K562 (cell line): ENCODE measurements around the gene ITPR2. TPM values are rescaled to one million over a fixed set of nuclear protein-coding genes. Genes with fewer than 3 reads are reported as not detected.

Source experiments
- ATAC-seq: fragments of 200-7000 bp; cut with Tn5 transposase; 3 replicates; pipeline ENCODE4 v1.9.1; 2020; ENCODE audit warnings: moderate library complexity
- BruUV-seq: library from RNA; stranded (reverse); fragments of 400-500 nt; replicated peaks from 2 replicates; lab custom pipeline; 2021; lab: Mats Ljungman, UMichigan
- CTCF ChIA-PET: fragments of 300-600 bp; formaldehyde crosslinking; extraction: SDS; loops from one replicate; lab custom pipeline; 2021; ENCODE audit warnings: low intra/inter-chr PET ratio; lab: Yijun Ruan, JAX
- POLR2A ChIA-PET: fragments of 300-600, 350-650 bp; sonication (Branson Sonifier 250); formaldehyde crosslinking; extraction: SDS; loops from one replicate; lab custom pipeline; 2021; ENCODE audit warnings: antibody characterized with exemption, inconsistent platforms; lab: Yijun Ruan, JAX
- DNase-seq, 4 experiments: peaks; one replicate each; pipeline versions ENCODE4 v3.0.0 to v3.0.0-alpha.2; 2011 to 2018; ENCODE audit warnings: low spot score in 3 of 4, mixed read lengths in 3 of 4; ENCODE audit errors: extremely low read depth in 1 of 4
- FAIRE-seq: peaks from 2 replicates; lab custom pipeline; 2011; peaks lifted over from hg19 to GRCh38; lab: Jason Lieb, UNC
- H2AFZ ChIP-seq: 2 replicates; pipeline ENCODE4 v1.6.0; 2011; ENCODE audit warnings: low read depth, low read length, control low read depth, inconsistent platforms
- H3K27ac ChIP-seq: fragments of 200-600 bp; 3 replicates; pipeline ENCODE4 v1.8.0; 2011; ENCODE audit warnings: low read depth, mild to moderate bottlenecking, control low read depth, inconsistent platforms, low read length, moderate library complexity, mixed read lengths; ENCODE audit errors: extremely low read depth
- H3K27me3 ChIP-seq, 2 experiments: fragments of 300-600 bp in 1 of 2; 2 replicates in 1 of 2; 3 replicates in 1 of 2; pipeline versions ENCODE4 v1.6.0 to v1.8.0; 2011; ENCODE audit warnings: inconsistent platforms in 2 of 2, low read length in 2 of 2, mild to moderate bottlenecking in 1 of 2, mixed read lengths in 1 of 2, moderate library complexity in 1 of 2; ENCODE audit not compliant: control insufficient read depth in 2 of 2, insufficient read depth in 2 of 2
- H3K36me3 ChIP-seq: fragments of 300-600 bp; 3 replicates; pipeline ENCODE4 v1.8.0; 2011; ENCODE audit warnings: mild to moderate bottlenecking, low read length, inconsistent platforms; ENCODE audit not compliant: control insufficient read depth, insufficient read depth
- H3K4me1 ChIP-seq, 2 experiments: fragments of 200-600 bp in 1 of 2; replicated peaks in 1 of 2; 2 replicates in 1 of 2; 3 replicates in 1 of 2; pipeline versions ENCODE4 v1.5.1 to v1.8.0; 2011; ENCODE audit warnings: inconsistent platforms in 2 of 2, low read length in 2 of 2, mild to moderate bottlenecking in 1 of 2, mixed read lengths in 1 of 2, moderate library complexity in 1 of 2; ENCODE audit not compliant: control insufficient read depth in 2 of 2, insufficient read depth in 2 of 2
- H3K4me2 ChIP-seq: 2 replicates; pipeline ENCODE4 v1.6.1; 2011; ENCODE audit warnings: low read length, control low read depth, inconsistent platforms, mixed read lengths; ENCODE audit not compliant: insufficient read depth
- H3K4me3 ChIP-seq: fragments of 200-600 bp; sonication (generic), shearing (Covaris generic); 2 replicates; pipeline ENCODE4 v1.5.1; 2016; ENCODE audit warnings: control low read depth, inconsistent platforms
- H3K79me2 ChIP-seq: fragments of 200-600 bp; 3 replicates; pipeline ENCODE4 v1.8.0; 2011; ENCODE audit warnings: low read length, inconsistent platforms; ENCODE audit not compliant: control insufficient read depth, insufficient read depth
- H3K9ac ChIP-seq, 2 experiments: 2 replicates each; pipeline versions ENCODE4 v1.6.0 to v1.6.1; 2011; ENCODE audit warnings: low read depth in 2 of 2, low read length in 2 of 2, control low read depth in 1 of 2, inconsistent platforms in 1 of 2, mild to moderate bottlenecking in 1 of 2, mixed read lengths in 1 of 2; ENCODE audit not compliant: insufficient read depth in 1 of 2
- H3K9me1 ChIP-seq: one replicate; pipeline ENCODE4 v1.6.0; 2011; ENCODE audit warnings: inconsistent platforms, mild to moderate bottlenecking, low read length, moderate library complexity; ENCODE audit not compliant: control insufficient read depth, insufficient read depth
- H3K9me3 ChIP-seq: replicated peaks from 2 replicates; pipeline ENCODE4 v1.5.1; 2011; ENCODE audit warnings: low read depth, low read length, inconsistent platforms; ENCODE audit not compliant: control insufficient read depth, insufficient read depth
- H4K20me1 ChIP-seq: replicated peaks from 2 replicates; pipeline ENCODE4 v1.6.1; 2011; ENCODE audit warnings: low read length, inconsistent platforms, mixed read lengths; ENCODE audit not compliant: control insufficient read depth, insufficient read depth
- ATF3 ChIP-seq, 2 experiments: fragments of 450-650 bp in 1 of 2; sonication (generic) in 1 of 2; formaldehyde crosslinking in 1 of 2; IDR thresholded peaks in 1 of 2; conservative IDR thresholded peaks in 1 of 2; 2 replicates each; pipeline versions ENCODE4 v1.6.1 to v1.8.1; 2016 to 2023; ENCODE audit warnings: mild to moderate bottlenecking in 2 of 2, moderate library complexity in 2 of 2, inconsistent platforms in 1 of 2, missing genetic modification reagents in 1 of 2
- DEAF1 ChIP-seq: fragments of 450-650 bp; formaldehyde crosslinking; IDR thresholded peaks from 2 replicates; pipeline ENCODE4 v1.4.0; 2020; ENCODE audit warnings: mild to moderate bottlenecking, moderate library complexity
- EWSR1 ChIP-seq: fragments of 450-650 bp; IDR thresholded peaks from 2 replicates; pipeline ENCODE4 v1.6.1; 2018; ENCODE audit warnings: borderline replicate concordance, mild to moderate bottlenecking, low read depth, moderate library complexity; ENCODE audit not compliant: partially characterized antibody
- GTF2B ChIP-seq: IDR thresholded peaks from 2 replicates; pipeline ENCODE4 v1.6.1; 2011; ENCODE audit not compliant: insufficient read length; ENCODE audit errors: extremely low read depth
- HBP1 ChIP-seq: fragments of 450-650 bp; formaldehyde crosslinking; IDR thresholded peaks from 2 replicates; pipeline ENCODE4 v1.4.0; 2022; ENCODE audit warnings: missing genetic modification characterization
- ILK ChIP-seq: fragments of 450-650 bp; IDR thresholded peaks from 2 replicates; pipeline ENCODE4 v1.6.1; 2016; ENCODE audit warnings: missing genetic modification characterization, low read depth, mild to moderate bottlenecking, missing compliant biosample characterization, moderate library complexity, borderline replicate concordance
- KDM1A ChIP-seq, 2 experiments: fragments of 450-650 bp; IDR thresholded peaks; 2 replicates each; pipeline ENCODE4 v1.6.1; 2016; ENCODE audit warnings: mild to moderate bottlenecking in 2 of 2
- MBD2 ChIP-seq: sonication (generic); IDR thresholded peaks from 2 replicates; pipeline ENCODE4 v1.6.1; 2016; ENCODE audit warnings: low read depth, borderline replicate concordance
- MCM5 ChIP-seq: fragments of 450-650 bp; IDR thresholded peaks from 2 replicates; pipeline ENCODE4 v1.6.1; 2016; ENCODE audit warnings: low read depth
- NFATC3 ChIP-seq: fragments of 450-650 bp; IDR thresholded peaks from 2 replicates; pipeline ENCODE4 v1.6.1; 2017; ENCODE audit warnings: mild to moderate bottlenecking
- RBBP5 ChIP-seq: fragments of 200-600 bp; sonication (generic); IDR thresholded peaks from 2 replicates; pipeline ENCODE4 v1.6.1; 2012; ENCODE audit warnings: borderline replicate concordance, mild to moderate bottlenecking, low read length, control low read depth, inconsistent platforms; ENCODE audit not compliant: insufficient read depth, poor library complexity, severe bottlenecking
- ZHX1 ChIP-seq: fragments of 150-350 bp; conservative IDR thresholded peaks from 2 replicates; pipeline ENCODE4 v1.6.1; 2014; ENCODE audit warnings: low read length
- ZNF311 ChIP-seq: fragments of 250-450 bp; sonication (Bioruptor Pico); IDR thresholded peaks from 2 replicates; pipeline ENCODE4 v1.4.0; 2020; ENCODE audit warnings: mild to moderate bottlenecking, moderate library complexity
- ZZZ3 ChIP-seq: fragments of 450-650 bp; IDR thresholded peaks from 2 replicates; pipeline ENCODE4 v1.6.1; 2016; ENCODE audit warnings: antibody characterized with exemption, mild to moderate bottlenecking, moderate library complexity
- WGBS: fragments of 100-300 bp; shearing (Covaris generic); methylation state at CpG from one replicate; pipeline ENCODE4 v1.1.6; 2016; ENCODE audit warnings: low coverage, mixed read lengths; ENCODE audit not compliant: insufficient coverage; ENCODE audit errors: missing lambda C conversion rate; 5-methylcytosine and 5-hydroxymethylcytosine counted together
- in situ Hi-C: fragments of 300-500 bp; cut with MboI; formaldehyde crosslinking; loops from 4 replicates; pipeline ENCODE4 v1.15.0; 2018; ENCODE audit warnings: inconsistent platforms, mixed read lengths
- intact Hi-C: fragments of 100-400 bp; cut with micrococcal nuclease; formaldehyde crosslinking; loops from 2 replicates; pipeline ENCODE4 v1.14.2; 2022
- polyA plus RNA-seq, 8 experiments: library from polyadenylated mRNA; depleted of rRNA in 4 of 8; stranded (reverse) in 5 of 8; unstranded in 3 of 8; fragments of >200 nt; fragmentation: Nextera tagmentation in 2 of 8; fragmentation: Illumina TruSeq in 1 of 8; extraction: Ambion mirVana in 2 of 8; extraction: Trizol in 1 of 8; gene quantifications; 2 replicates each; pipeline versions ENCODE4 v1.2.1 to v1.2.3, GENCODE V29; 2011 to 2014; ENCODE audit warnings: inconsistent platforms in 1 of 8, missing spikeins in 1 of 8
- total RNA-seq, 7 experiments: library from RNA; depleted of rRNA in 6 of 7; stranded (reverse); fragments of >200 nt in 6 of 7; fragmentation: Illumina TruSeq in 2 of 7; extraction: Trizol in 2 of 7; gene quantifications; 2 replicates each; pipeline versions ENCODE4 v1.2.1 to v1.2.3, GENCODE V29; 2011 to 2021; ENCODE audit warnings: low replicate concordance in 1 of 7

ITPR2 gene
- total and polyA plus RNA-seq, 9 of the 15 experiments (the other 6 are each of a cell fraction or from before 2014, with no cell fraction given): 0.21 to 3.3 (median 0.95) TPM

GRCh38 chr12:26402648-26403047 lies 430.3 kb downstream of the ITPR2 start:
- FAIRE-seq: no peak
- H2AFZ ChIP-seq: no peak overlapping the region
- no peak overlapping the region for H3K27ac ChIP-seq
- no peaks in the 10 kb centered on the region for H3K4me1 ChIP-seq
- TF ChIP-seq HBP1 (no peak), ZNF311 (CRISPR knock-in tag) (no peak), KDM1A (IDR thresholded peaks at IDR 0.05) (no peak), MCM5 (no peak), ILK (tag) (no peak), NFATC3 (no peak), ZZZ3 (no peak), MBD2 (no peak), DEAF1 (CRISPR knock-in tag) (no peak), GTF2B (no peak), EWSR1 (no peak), ZHX1 (no peak), RBBP5 (no peak), ATF3 (IDR thresholded peaks at IDR 0.05) (no peak), ATF3 (CRISPR knock-in tag; conservative IDR thresholded peaks at IDR 0.05) (no peak)
- H3K4me3 ChIP-seq: no peak overlapping the region
- no peaks in the 10 kb centered on the region for H3K9me1 ChIP-seq
- DNase-seq: no peak
- no peak for ATAC-seq
- no peak overlapping the region for H3K9ac ChIP-seq
- 14% methylated on average over 4 of the region's 4 CpGs for WGBS
- no peak overlapping the region for H3K4me2 ChIP-seq
- H3K9me3 ChIP-seq: no peaks in the 10 kb centered on the region
- POLR2A ChIA-PET: no interaction called here
- peaks cover 2 to 8% of the 10 kb centered on the region in 2 experiments; a peak in 2 of 5 replicates for H3K27me3 ChIP-seq
- H3K36me3 ChIP-seq: no peaks in the 10 kb centered on the region
- no peaks in the 10 kb centered on the region for H4K20me1 ChIP-seq
- intact Hi-C loops (no loop called here), in situ Hi-C loops (no loop called here)
- BruUV-seq: no TSS peak
- CTCF ChIA-PET: no interaction called here
- H3K79me2 ChIP-seq: no peaks in the 10 kb centered on the region
